MCF 10A (cell line): ENCODE data around the gene TPD52L1. TPM values are rescaled to one million over a fixed set of nuclear protein-coding genes. Genes with fewer than 3 reads are reported as not detected.

Experiments
- BruUV-seq: library from RNA; stranded (reverse); fragments of 400-500 nt; replicated peaks from 2 replicates; lab custom pipeline; 2021; lab: Mats Ljungman, UMichigan
- CTCF ChIA-PET: fragments of 300-600 bp; sonication (Branson Sonifier 250); formaldehyde crosslinking; extraction: SDS; loops from one replicate; lab custom pipeline; 2021; ENCODE audit warnings: antibody characterized with exemption, inconsistent platforms; lab: Yijun Ruan, JAX
- POLR2A ChIA-PET: fragments of 300-600, 350-650 bp; sonication (Branson Sonifier 250); formaldehyde crosslinking; extraction: SDS; loops from one replicate; lab custom pipeline; 2020; ENCODE audit warnings: antibody characterized with exemption, inconsistent platforms; lab: Yijun Ruan, JAX
- DNase-seq: peaks from one replicate; pipeline ENCODE4 v3.0.0-alpha.2; 2018; ENCODE audit not compliant: unreplicated experiment
- H3K27ac Mint-ChIP-seq: one replicate; pipeline ENCODE4 v1.8.0; 2022; ENCODE audit warnings: mild to moderate bottlenecking, low read depth, mixed read lengths; ENCODE audit not compliant: unreplicated experiment
- H3K27me3 Mint-ChIP-seq: one replicate; pipeline ENCODE4 v1.8.0; 2022; ENCODE audit warnings: mixed read lengths; ENCODE audit not compliant: insufficient read depth, unreplicated experiment
- H3K36me3 Mint-ChIP-seq: one replicate; pipeline ENCODE4 v1.8.0; 2022; ENCODE audit warnings: mild to moderate bottlenecking, moderate library complexity, mixed read lengths; ENCODE audit not compliant: insufficient read depth, unreplicated experiment
- H3K4me1 Mint-ChIP-seq: one replicate; pipeline ENCODE4 v1.8.0; 2022; ENCODE audit warnings: mixed read lengths; ENCODE audit not compliant: insufficient read depth, unreplicated experiment
- H3K4me3 Mint-ChIP-seq: one replicate; pipeline ENCODE4 v1.8.0; 2022; ENCODE audit warnings: mild to moderate bottlenecking, moderate library complexity, mixed read lengths; ENCODE audit not compliant: unreplicated experiment
- H3K9me3 Mint-ChIP-seq: one replicate; pipeline ENCODE4 v1.8.0; 2022; ENCODE audit warnings: mixed read lengths; ENCODE audit not compliant: unreplicated experiment
- CTCF ChIP-seq: fragments of 200-600 bp; IDR thresholded peaks from one replicate; pipeline ENCODE4 v1.8.0; 2022; ENCODE audit warnings: antibody characterized with exemption, mild to moderate bottlenecking; ENCODE audit not compliant: unreplicated experiment
- intact Hi-C: fragments of 100-400 bp; cut with micrococcal nuclease; formaldehyde crosslinking; loops from 2 replicates; pipeline ENCODE4 v1.14.1; 2022
- total RNA-seq: library from RNA; stranded (reverse); gene quantifications from 2 replicates; pipeline ENCODE4 v1.2.3, GENCODE V29; 2022

The TPD52L1 gene
- total RNA-seq, 1 experiment from 2014 or later = 69.5 TPM

- TF ChIP-seq CTCF = no peak
- ChIA-PET POLR2A (no interaction called here), CTCF (no interaction called here)
- DNase-seq = no peak
- Mint-ChIP-seq H3K36me3 (no peaks in the 10 kb centered on the region), H3K9me3 (no peaks in the 10 kb centered on the region), H3K4me3 (no peak overlapping the region), H3K27ac (no peak overlapping the region), H3K4me1 (peaks cover 6% of the 10 kb centered on the region), H3K27me3 (no peaks in the 10 kb centered on the region)
- intact Hi-C loops = no loop called here
- no TSS peak for BruUV-seq
Measured at GRCh38 chr6:125144822-125145221, 8.8 kb upstream of the TPD52L1 start.

GRCh38 chr6:125149256-125150144 is 4.1 kb upstream of the TPD52L1 start:
- POLR2A ChIA-PET = interaction anchor here (0.6 to 1.7 kb wide), 9 partner anchors 9 to 641 kb away, joined by 3 to 6 read pairs (median 4); partner anchors contain the start of gene NCOA7
- no peaks in the 10 kb centered on the region for H3K9me3 Mint-ChIP-seq
- no TSS peak for BruUV-seq
- H3K27ac Mint-ChIP-seq = no peak overlapping the region
- peak; percentile 51 for DNase-seq
- CTCF ChIA-PET = interaction anchor here (0.7 to 2.4 kb wide), 11 partner anchors 8 to 483 kb away, joined by 3 to 12 read pairs (median 5); partner anchors contain the start of gene HDDC2
- no peaks in the 10 kb centered on the region for H3K27me3 Mint-ChIP-seq
- no peaks in the 10 kb centered on the region for H3K36me3 Mint-ChIP-seq
- no peak for TF ChIP-seq CTCF
- H3K4me1 Mint-ChIP-seq = peaks cover 6% of the 10 kb centered on the region
- H3K4me3 Mint-ChIP-seq = no peak overlapping the region
- intact Hi-C loops = loop anchor here (5.0 kb wide), 1 partner anchor 618 kb away; no protein-coding TSS in a partner anchor

- Mint-ChIP-seq H3K27ac (no peak overlapping the region), H3K27me3 (no peaks in the 10 kb centered on the region), H3K4me3 (no peak overlapping the region), H3K36me3 (peaks cover 5% of the 10 kb centered on the region), H3K9me3 (no peaks in the 10 kb centered on the region), H3K4me1 (peaks cover 19% of the 10 kb centered on the region)
- ChIA-PET POLR2A (interaction anchor here (1.0 to 1.3 kb wide), 2 partner anchors 19 to 51 kb away, joined by 3 read pairs; no protein-coding TSS in a partner anchor), CTCF (interaction anchor here (0.6 to 2.9 kb wide), 18 partner anchors 10 to 640 kb away, joined by 3 to 13 read pairs (median 4); no protein-coding TSS in a partner anchor)
- TF ChIP-seq CTCF = no peak
- intact Hi-C loops = loop anchor here (2.0 to 5.0 kb wide), 2 partner anchors 41 to 616 kb away; no protein-coding TSS in a partner anchor
- BruUV-seq = no TSS peak
- DNase-seq = no peak
Measured at GRCh38 chr6:125151700-125152099, 1.9 kb upstream of the TPD52L1 start.
